HepG2 (cell line): Measurements from ENCODE around the gene UBL3.

ENCODE experiments used
- CHD2 ChIP-seq: IDR thresholded peaks from 2 replicates; pipeline ENCODE4 v1.6.1; 2011; ENCODE audit warnings: low read depth, low read length, improper control_type of control experiment
- EP300 ChIP-seq, 3 experiments: sonication (generic) in 1 of 3; formaldehyde crosslinking in 1 of 3; IDR thresholded peaks; 2 replicates each; pipeline versions ENCODE4 v1.5.1 to v1.6.1; 2011 to 2020; ENCODE audit warnings: low read depth in 2 of 3, low read length in 2 of 3, borderline replicate concordance in 1 of 3, improper control_type of control experiment in 1 of 3, mild to moderate bottlenecking in 1 of 3, missing genetic modification reagents in 1 of 3, moderate library complexity in 1 of 3
- NR3C1 ChIP-seq: sonication (generic); formaldehyde crosslinking; IDR thresholded peaks from 2 replicates; pipeline ENCODE4 v1.4.0; 2020; ENCODE audit warnings: missing genetic modification reagents
- POLR2A ChIP-seq, 2 experiments: IDR thresholded peaks; 2 replicates each; pipeline ENCODE4 v1.6.1; 2011; ENCODE audit warnings: low read depth in 2 of 2, low read length in 2 of 2, mild to moderate bottlenecking in 1 of 2, moderate library complexity in 1 of 2; ENCODE audit not compliant: insufficient read depth in 1 of 2
- SMARCC2 ChIP-seq: fragments of 450-650 bp; IDR thresholded peaks from 2 replicates; pipeline ENCODE4 v1.6.1; 2017; ENCODE audit warnings: antibody characterized with exemption, mild to moderate bottlenecking
- SP4 ChIP-seq: sonication (generic); formaldehyde crosslinking; IDR thresholded peaks from 2 replicates; pipeline ENCODE4 v1.8.1; 2023; ENCODE audit warnings: mild to moderate bottlenecking, missing genetic modification reagents
- USF2 ChIP-seq, 2 experiments: sonication (generic) in 1 of 2; formaldehyde crosslinking in 1 of 2; IDR thresholded peaks; 2 replicates each; pipeline versions ENCODE4 v1.5.1 to v1.6.1; 2011 to 2020; ENCODE audit warnings: borderline replicate concordance in 1 of 2, low read depth in 1 of 2, low read length in 1 of 2, mild to moderate bottlenecking in 1 of 2, missing genetic modification reagents in 1 of 2, moderate library complexity in 1 of 2
- ZFP36L2 ChIP-seq: sonication (generic); formaldehyde crosslinking; IDR thresholded peaks from 2 replicates; pipeline ENCODE4 v1.4.0; 2020; ENCODE audit warnings: missing genetic modification reagents
- TF ChIP-seq, protein P1 (sequence below): sonication (generic); formaldehyde crosslinking; IDR thresholded peaks from 2 replicates; pipeline ENCODE4 v1.5.0; 2020; ENCODE audit warnings: mild to moderate bottlenecking, missing genetic modification reagents, moderate library complexity

GRCh38 chr13:29740961-29741360 is 109.5 kb downstream of the UBL3 start:
- TF ChIP-seq NR3C1 (no peak), POLR2A (IDR thresholded peaks at IDR 0.05; ENCODE audit: insufficient read depth in 1 of 2, low read depth in 2 of 2, low read length in 2 of 2) (no peak), USF2 (IDR thresholded peaks at IDR 0.05; ENCODE audit: low read depth, low read length) (no peak), USF2 (CRISPR knock-in tag; IDR thresholded peaks at IDR 0.05; ENCODE audit: borderline replicate concordance) (no peak), SP4 (no peak), EP300 (IDR thresholded peaks at IDR 0.05; ENCODE audit: low read depth in 2 of 2, low read length in 2 of 2) (no peak), EP300 (CRISPR knock-in tag; IDR thresholded peaks at IDR 0.05; ENCODE audit: borderline replicate concordance) (no peak), SMARCC2 (no peak), ZFP36L2 (CRISPR knock-in tag) (no peak), CHD2 (no peak)
- TF ChIP-seq, protein P1, sequence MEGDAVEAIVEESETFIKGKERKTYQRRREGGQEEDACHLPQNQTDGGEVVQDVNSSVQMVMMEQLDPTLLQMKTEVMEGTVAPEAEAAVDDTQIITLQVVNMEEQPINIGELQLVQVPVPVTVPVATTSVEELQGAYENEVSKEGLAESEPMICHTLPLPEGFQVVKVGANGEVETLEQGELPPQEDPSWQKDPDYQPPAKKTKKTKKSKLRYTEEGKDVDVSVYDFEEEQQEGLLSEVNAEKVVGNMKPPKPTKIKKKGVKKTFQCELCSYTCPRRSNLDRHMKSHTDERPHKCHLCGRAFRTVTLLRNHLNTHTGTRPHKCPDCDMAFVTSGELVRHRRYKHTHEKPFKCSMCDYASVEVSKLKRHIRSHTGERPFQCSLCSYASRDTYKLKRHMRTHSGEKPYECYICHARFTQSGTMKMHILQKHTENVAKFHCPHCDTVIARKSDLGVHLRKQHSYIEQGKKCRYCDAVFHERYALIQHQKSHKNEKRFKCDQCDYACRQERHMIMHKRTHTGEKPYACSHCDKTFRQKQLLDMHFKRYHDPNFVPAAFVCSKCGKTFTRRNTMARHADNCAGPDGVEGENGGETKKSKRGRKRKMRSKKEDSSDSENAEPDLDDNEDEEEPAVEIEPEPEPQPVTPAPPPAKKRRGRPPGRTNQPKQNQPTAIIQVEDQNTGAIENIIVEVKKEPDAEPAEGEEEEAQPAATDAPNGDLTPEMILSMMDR (CRISPR knock-in tag) = no peak
